Loucy (cell line): Measurements from ENCODE around the gene NUDT4B.
"Not testable (repeated sequence)": the region's sequence is repeated elsewhere in the genome, so short reads cannot be mapped to it uniquely, and the experiment has no call there.

Experiments used
- CTCF ChIP-seq: fragments of 200-600 bp; sonication (generic); conservative IDR thresholded peaks from 2 replicates; pipeline ENCODE4 v1.5.1; 2014; ENCODE audit warnings: mild to moderate bottlenecking, antibody characterized with exemption, low read length
- EZH2phosphoT487 ChIP-seq: fragments of 200-600 bp; IDR thresholded peaks from 2 replicates; pipeline ENCODE4 v1.6.1; 2018; ENCODE audit warnings: antibody characterized with exemption, mild to moderate bottlenecking, moderate library complexity, borderline replicate concordance

- not testable (repeated sequence) for TF ChIP-seq CTCF, EZH2phosphoT487
These were observed 37.6 kb upstream of the NUDT4B start for GRCh38 chr1:148710772-148711523.
